HFFc6 (cell line): ENCODE data around the gene ANKIB1. TPM values are rescaled to one million over a fixed set of nuclear protein-coding genes. Genes with fewer than 3 reads are reported as not detected.

Source experiments
- DNase-seq: peaks from one replicate; pipeline ENCODE4 v3.0.0-alpha.2; 2018
- H3K27ac Mint-ChIP-seq: 2 replicates; pipeline ENCODE4 v1.8.0; 2020; ENCODE audit warnings: mild to moderate bottlenecking, mixed read lengths
- H3K27me3 Mint-ChIP-seq: 2 replicates; pipeline ENCODE4 v1.8.0; 2021; ENCODE audit warnings: mild to moderate bottlenecking, moderate library complexity, mixed read lengths; ENCODE audit not compliant: insufficient read depth
- H3K36me3 Mint-ChIP-seq: 2 replicates; pipeline ENCODE4 v1.8.0; 2021; ENCODE audit warnings: low read depth, mixed read lengths
- H3K4me1 Mint-ChIP-seq: 2 replicates; pipeline ENCODE4 v1.8.0; 2020; ENCODE audit warnings: low read depth, mixed read lengths
- H3K4me3 Mint-ChIP-seq: 2 replicates; pipeline ENCODE4 v1.8.0; 2020; ENCODE audit warnings: mild to moderate bottlenecking, moderate library complexity, mixed read lengths
- H3K9me3 Mint-ChIP-seq: 2 replicates; pipeline ENCODE4 v1.8.0; 2020; ENCODE audit warnings: mild to moderate bottlenecking, mixed read lengths
- total RNA-seq, 6 experiments: library from RNA; stranded (reverse); fragmentation: NEBNext Ultra II Directional; extraction: Animal tissue kit (Norgen Biotek cat#: 25700); gene quantifications; 2 replicates in 1 of 6; 3 replicates in 5 of 6; pipeline ENCODE4 v1.2.3, GENCODE V29; 2021
- TF ChIP-seq, protein P1 (sequence below): fragments of 200-600 bp; sonication (generic); IDR thresholded peaks from 2 replicates; pipeline ENCODE4 v1.5.0; 2021; ENCODE audit warnings: antibody characterized with exemption, mild to moderate bottlenecking

ANKIB1 gene
- total RNA-seq, 6 experiments from 2014 or later, result 52.7 to 68.4 (median 63.8) TPM

DNA sequence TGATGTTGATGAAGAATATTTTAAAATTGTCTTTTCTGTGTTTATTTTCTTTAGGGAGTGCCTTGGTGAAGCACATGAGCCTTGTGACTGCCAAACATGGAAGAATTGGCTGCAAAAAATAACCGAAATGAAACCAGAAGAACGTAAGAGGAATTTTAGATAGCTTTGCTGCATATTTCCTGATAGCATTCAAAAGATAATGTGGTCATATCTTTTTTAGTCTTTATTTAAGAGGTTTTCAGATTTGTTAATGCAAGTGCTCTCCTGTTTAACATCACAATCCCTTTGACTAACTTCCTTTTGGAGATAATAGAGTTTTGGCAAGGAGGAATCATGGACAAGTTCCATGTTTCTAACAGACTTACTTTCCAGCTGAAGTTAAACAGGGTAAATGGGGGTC, 116.4 kb downstream of the ANKIB1 start:
- TF ChIP-seq, protein P1, sequence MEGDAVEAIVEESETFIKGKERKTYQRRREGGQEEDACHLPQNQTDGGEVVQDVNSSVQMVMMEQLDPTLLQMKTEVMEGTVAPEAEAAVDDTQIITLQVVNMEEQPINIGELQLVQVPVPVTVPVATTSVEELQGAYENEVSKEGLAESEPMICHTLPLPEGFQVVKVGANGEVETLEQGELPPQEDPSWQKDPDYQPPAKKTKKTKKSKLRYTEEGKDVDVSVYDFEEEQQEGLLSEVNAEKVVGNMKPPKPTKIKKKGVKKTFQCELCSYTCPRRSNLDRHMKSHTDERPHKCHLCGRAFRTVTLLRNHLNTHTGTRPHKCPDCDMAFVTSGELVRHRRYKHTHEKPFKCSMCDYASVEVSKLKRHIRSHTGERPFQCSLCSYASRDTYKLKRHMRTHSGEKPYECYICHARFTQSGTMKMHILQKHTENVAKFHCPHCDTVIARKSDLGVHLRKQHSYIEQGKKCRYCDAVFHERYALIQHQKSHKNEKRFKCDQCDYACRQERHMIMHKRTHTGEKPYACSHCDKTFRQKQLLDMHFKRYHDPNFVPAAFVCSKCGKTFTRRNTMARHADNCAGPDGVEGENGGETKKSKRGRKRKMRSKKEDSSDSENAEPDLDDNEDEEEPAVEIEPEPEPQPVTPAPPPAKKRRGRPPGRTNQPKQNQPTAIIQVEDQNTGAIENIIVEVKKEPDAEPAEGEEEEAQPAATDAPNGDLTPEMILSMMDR, result no peak
- Mint-ChIP-seq H3K36me3 (peaks cover 31% of the 10 kb centered on the region), H3K27me3 (no peaks in the 10 kb centered on the region), H3K4me1 (peaks cover 35% of the 10 kb centered on the region), H3K4me3 (no peak overlapping the region), H3K9me3 (no peaks in the 10 kb centered on the region), H3K27ac (no peak overlapping the region)
- no peak for DNase-seq

DNA sequence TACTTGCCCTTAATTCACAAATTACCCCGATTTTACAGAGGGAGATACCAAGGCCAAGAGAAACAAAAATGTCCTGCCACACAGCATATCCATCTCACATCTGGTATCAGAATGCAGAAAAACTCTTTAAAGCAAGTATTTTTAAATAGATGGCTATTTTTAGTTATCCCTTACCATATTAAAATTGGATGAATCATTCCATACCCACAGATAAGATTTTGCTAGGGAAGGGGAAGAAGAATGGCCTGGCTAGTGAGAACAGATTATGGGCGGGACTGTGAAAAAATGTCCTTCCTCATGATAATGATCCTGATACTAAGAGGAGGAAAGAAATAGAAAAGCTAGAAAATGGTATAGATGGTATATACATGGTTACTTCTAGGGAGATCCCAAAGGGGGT, 121.0 kb downstream of the ANKIB1 start:
- Mint-ChIP-seq H3K9me3 (no peaks in the 10 kb centered on the region), H3K36me3 (peaks cover 27% of the 10 kb centered on the region), H3K27me3 (no peaks in the 10 kb centered on the region; the same call in 1 of the 2 replicates), H3K4me3 (peak overlapping the region; percentile 49), H3K27ac (peak overlapping the region; percentile 71), H3K4me1 (peaks cover 20% of the 10 kb centered on the region)
- peak; percentile 4 for DNase-seq
- TF ChIP-seq, protein P1, result no peak

DNA sequence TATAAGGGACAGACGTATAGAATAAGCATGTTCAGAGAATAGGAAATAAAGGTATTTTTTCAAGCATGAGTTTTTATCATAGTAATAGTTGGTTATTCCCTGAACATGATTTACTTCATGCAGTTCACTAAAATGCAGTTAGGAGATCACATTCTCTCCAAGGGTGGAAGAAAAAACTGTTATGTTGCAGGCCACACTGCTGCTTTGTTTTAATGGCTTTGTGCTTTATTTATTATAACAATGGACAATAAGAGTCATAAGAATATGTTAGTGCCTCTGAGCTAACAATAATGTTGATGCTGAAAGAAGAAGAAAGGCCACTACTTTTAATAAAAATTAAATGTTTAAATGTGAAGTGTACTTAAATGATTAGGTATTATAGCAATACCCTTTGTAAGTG, 123.0 kb downstream of the ANKIB1 start:
- Mint-ChIP-seq H3K9me3 (no peaks in the 10 kb centered on the region), H3K36me3 (peaks cover 24% of the 10 kb centered on the region), H3K27ac (no peak overlapping the region), H3K4me1 (peaks cover 20% of the 10 kb centered on the region), H3K4me3 (no peak overlapping the region), H3K27me3 (no peaks in the 10 kb centered on the region; the same call in 1 of the 2 replicates)
- TF ChIP-seq, protein P1, result no peak
- no peak for DNase-seq

DNA sequence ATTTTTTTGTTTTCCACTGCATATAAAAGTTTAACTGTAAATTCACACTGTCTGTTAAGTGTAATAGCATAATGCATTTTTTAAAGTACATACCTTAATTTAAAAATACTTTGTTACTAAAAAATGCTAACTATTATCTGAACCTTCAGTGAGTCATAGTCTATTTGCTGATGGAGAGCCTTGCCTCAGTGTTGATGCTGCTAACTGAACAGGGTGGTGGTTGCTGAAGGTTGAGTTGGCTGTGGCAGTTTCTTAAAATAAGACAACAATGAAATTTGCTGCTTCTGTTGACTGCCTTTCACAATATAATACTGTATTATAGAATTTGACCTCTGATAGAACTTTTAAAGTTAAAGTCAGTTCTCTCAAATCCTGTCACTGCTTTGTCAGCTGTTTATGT, 129.2 kb downstream of the ANKIB1 start:
- peaks cover 17% of the 10 kb centered on the region for H3K4me1 Mint-ChIP-seq
- DNase-seq, result no peak

DNA sequence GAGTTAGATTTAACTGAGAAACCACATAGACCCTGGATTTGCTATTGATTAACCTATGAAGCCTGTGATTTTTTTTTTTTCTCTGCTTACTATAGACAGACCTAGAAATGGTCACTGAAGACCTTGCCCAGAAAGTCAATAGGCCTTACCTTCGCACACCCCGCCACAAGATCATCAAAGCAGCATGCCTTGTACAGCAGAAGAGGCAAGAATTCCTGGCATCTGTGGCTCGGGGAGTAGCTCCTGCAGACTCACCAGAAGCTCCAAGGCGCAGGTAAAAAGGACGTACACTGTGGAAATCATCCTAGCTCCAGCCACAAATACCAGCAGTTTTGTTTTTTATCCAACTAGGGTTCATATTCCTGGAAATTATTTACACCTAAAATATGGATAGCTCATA, 145.3 kb downstream of the ANKIB1 start:
- Mint-ChIP-seq H3K27ac (no peak overlapping the region), H3K4me1 (peaks cover 6% of the 10 kb centered on the region), H3K9me3 (no peaks in the 10 kb centered on the region), H3K27me3 (no peaks in the 10 kb centered on the region), H3K36me3 (peaks cover 5% of the 10 kb centered on the region; the same call in 1 of the 2 replicates), H3K4me3 (no peak overlapping the region)
- TF ChIP-seq, protein P1, result no peak
- no peak for DNase-seq

More for the DNA sequence above, 129.2 kb downstream of the ANKIB1 start:
- TF ChIP-seq, protein P1, result no peak
- Mint-ChIP-seq H3K9me3 (no peaks in the 10 kb centered on the region), H3K36me3 (peaks cover 30% of the 10 kb centered on the region), H3K27me3 (no peaks in the 10 kb centered on the region), H3K4me3 (no peak overlapping the region), H3K27ac (no peak overlapping the region)

DNA sequence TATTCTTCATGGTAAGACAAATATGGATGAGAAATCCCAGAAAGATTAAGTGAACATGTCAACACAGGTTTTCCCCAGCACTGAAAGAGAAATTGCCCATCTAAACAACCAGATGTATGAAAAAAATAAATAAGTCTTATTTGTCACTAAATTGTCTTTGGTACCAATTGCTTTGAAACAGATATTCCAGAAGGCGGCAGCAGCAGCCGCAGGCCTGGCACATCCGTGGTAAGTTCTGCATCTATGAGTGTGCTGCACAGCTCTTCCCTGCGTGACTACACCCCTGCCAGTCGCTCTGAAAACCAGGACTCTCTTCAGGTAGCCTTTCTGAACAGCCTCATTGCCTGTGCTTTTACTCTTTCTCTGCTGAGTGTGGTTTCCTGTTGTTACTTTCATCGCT, 151.8 kb downstream of the ANKIB1 start:
- no peaks in the 10 kb centered on the region for H3K9me3 Mint-ChIP-seq
- H3K4me3 Mint-ChIP-seq, result no peak overlapping the region
- H3K27me3 Mint-ChIP-seq, result no peaks in the 10 kb centered on the region
- peaks cover 3% of the 10 kb centered on the region for H3K4me1 Mint-ChIP-seq
- TF ChIP-seq, protein P1, result no peak
- H3K27ac Mint-ChIP-seq, result no peak overlapping the region
- DNase-seq, result no peak
- peaks cover 10% of the 10 kb centered on the region; the same call in 1 of the 2 replicates for H3K36me3 Mint-ChIP-seq
